Fibroblast of the aortic adventitia (primary cell): ENCODE measurements around the gene MCC. TPM values are rescaled to one million over a fixed set of nuclear protein-coding genes. Genes with fewer than 3 reads are reported as not detected.
A peak's percentile ranks its signal among the peaks of the same experiment; 100 is the strongest.

ENCODE experiments used
- DNase-seq: peaks from one replicate; pipeline ENCODE4 v3.0.0-alpha.2; 2010; ENCODE audit warnings: low read depth
- H3K4me3 ChIP-seq: 2 replicates; pipeline ENCODE4 v1.5.1; 2011; ENCODE audit warnings: low read depth, mild to moderate bottlenecking, control low read depth, low read length, moderate library complexity
- CTCF ChIP-seq: IDR thresholded peaks from 2 replicates; pipeline ENCODE4 v1.5.1; 2011; ENCODE audit warnings: mild to moderate bottlenecking, low read length, control low read depth, inconsistent platforms; ENCODE audit not compliant: insufficient read depth
- total RNA-seq: library from RNA; depleted of rRNA; stranded (reverse); fragments of >200 nt; gene quantifications from 2 replicates; pipeline ENCODE4 v1.2.3, GENCODE V29; 2012; ENCODE audit warnings: low replicate concordance

Gene MCC
- total RNA-seq, 1 donor: 62.4 TPM

- DNase-seq: peak; percentile 74
- H3K4me3 ChIP-seq: no peak overlapping the region
- no peak for TF ChIP-seq CTCF
These were observed 426.1 kb downstream of the MCC start for GRCh38 chr5:113061846-113062780.

GRCh38 chr5:113060408-113061025 is 427.7 kb downstream of the MCC start:
- no peak for DNase-seq
- TF ChIP-seq CTCF: no peak

GRCh38 chr5:113059232-113060040 is 428.8 kb downstream of the MCC start:
- H3K4me3 ChIP-seq: no peak overlapping the region
- peak; percentile 76 for DNase-seq
- no peak for TF ChIP-seq CTCF

More at GRCh38 chr5:113060408-113061025, 427.7 kb downstream of the MCC start:
- no peak overlapping the region for H3K4me3 ChIP-seq

- no peak for DNase-seq
- no peak for TF ChIP-seq CTCF
- H3K4me3 ChIP-seq: no peak overlapping the region
These were observed 429.5 kb downstream of the MCC start for GRCh38 chr5:113058706-113059226.

- DNase-seq: no peak
- no peak overlapping the region for H3K4me3 ChIP-seq
- TF ChIP-seq CTCF: no peak
These were observed 430.0 kb downstream of the MCC start for GRCh38 chr5:113058269-113058668.

- no peak overlapping the region for H3K4me3 ChIP-seq
- no peak for TF ChIP-seq CTCF
- no peak for DNase-seq
These were observed 430.7 kb downstream of the MCC start for GRCh38 chr5:113057557-113057984.
